Stimulated activated CD8-positive, alpha-beta memory T cell treated with anti-CD3 and anti-CD28 coated beads, Interleukin-15, amount 100 ng/mL, for 1 hour (primary cell): Measurements from ENCODE around the gene DLGAP1.

ENCODE experiments used
- DNase-seq: peaks from one replicate; pipeline ENCODE4 v3.0.0-alpha.2; 2020; ENCODE audit warnings: low read depth

DLGAP1 gene

GRCh38 chr18:3864669-3865298 lies 590.3 kb downstream of the DLGAP1 start:
- DNase-seq: no peak

GRCh38 chr18:3863593-3863992 lies 591.5 kb downstream of the DLGAP1 start:
- DNase-seq: no peak

GRCh38 chr18:3863006-3863405 lies 592.1 kb downstream of the DLGAP1 start:
- DNase-seq: no peak

GRCh38 chr18:3861495-3861894 lies 593.6 kb downstream of the DLGAP1 start:
- no peak for DNase-seq

- no peak for DNase-seq
Measured at GRCh38 chr18:3857544-3857943, 597.6 kb downstream of the DLGAP1 start.

GRCh38 chr18:3855966-3856365 lies 599.1 kb downstream of the DLGAP1 start:
- DNase-seq: no peak

- no peak for DNase-seq
Measured at GRCh38 chr18:3852321-3852720, 602.8 kb downstream of the DLGAP1 start.

GRCh38 chr18:3851159-3851558 lies 603.9 kb downstream of the DLGAP1 start:
- no peak for DNase-seq

- DNase-seq: no peak
Measured at GRCh38 chr18:3848316-3848715, 606.8 kb downstream of the DLGAP1 start.

- DNase-seq: no peak
Measured at GRCh38 chr18:3845161-3845560, 609.9 kb downstream of the DLGAP1 start.

- no peak for DNase-seq
Measured at GRCh38 chr18:3842844-3843243, 612.3 kb downstream of the DLGAP1 start.

GRCh38 chr18:3840766-3841165 lies 614.3 kb downstream of the DLGAP1 start:
- no peak for DNase-seq

GRCh38 chr18:3839581-3839981 lies 615.5 kb downstream of the DLGAP1 start:
- DNase-seq: no peak

- no peak for DNase-seq
Measured at GRCh38 chr18:3836483-3837335, 618.4 kb downstream of the DLGAP1 start.

- DNase-seq: no peak
Measured at GRCh38 chr18:3832025-3832638, 623.0 kb downstream of the DLGAP1 start.

GRCh38 chr18:3830604-3831003 lies 624.5 kb downstream of the DLGAP1 start:
- DNase-seq: no peak

GRCh38 chr18:3827236-3827845 lies 627.8 kb downstream of the DLGAP1 start:
- DNase-seq: no peak

GRCh38 chr18:3826021-3826420 lies 629.1 kb downstream of the DLGAP1 start:
- no peak for DNase-seq

GRCh38 chr18:3824101-3824500 lies 631.0 kb downstream of the DLGAP1 start:
- no peak for DNase-seq

GRCh38 chr18:3823073-3823472 lies 632.0 kb downstream of the DLGAP1 start:
- no peak for DNase-seq

GRCh38 chr18:3821524-3821923 lies 633.6 kb downstream of the DLGAP1 start:
- no peak for DNase-seq

- no peak for DNase-seq
Measured at GRCh38 chr18:3819961-3820360, 635.1 kb downstream of the DLGAP1 start.
